GM18909 (cell line): ENCODE results near the gene VPS33A.
"Not testable (repeated sequence)": the region's sequence is repeated elsewhere in the genome, so short reads cannot be mapped to it uniquely, and the experiment has no call there.

Source experiments
- ATAC-seq: cut with Tn5 transposase; IDR thresholded peaks from one replicate; pipeline ENCODE4 v1.9.1; 2021; ENCODE audit warnings: mild to moderate bottlenecking; ENCODE audit not compliant: unreplicated experiment, poor library complexity

VPS33A gene

GRCh38 chr12:122258939-122259338 is 7.4 kb downstream of the VPS33A start:
- not testable (repeated sequence) for ATAC-seq

GRCh38 chr12:122258462-122258861 is 7.8 kb downstream of the VPS33A start:
- not testable (repeated sequence) for ATAC-seq

GRCh38 chr12:122250536-122250935 is 15.8 kb downstream of the VPS33A start:
- ATAC-seq, result no peak

GRCh38 chr12:122250047-122250446 is 16.2 kb downstream of the VPS33A start:
- no peak for ATAC-seq

- ATAC-seq, result no peak
Observed at GRCh38 chr12:122245553-122245952, 20.7 kb downstream of the VPS33A start.

- ATAC-seq, result no peak
Observed at GRCh38 chr12:122244565-122245371, 21.5 kb downstream of the VPS33A start.

- no peak for ATAC-seq
Observed at GRCh38 chr12:122243965-122244364, 22.3 kb downstream of the VPS33A start.

GRCh38 chr12:122238861-122239260 is 27.4 kb downstream of the VPS33A start:
- no peak for ATAC-seq

- no peak for ATAC-seq
Observed at GRCh38 chr12:122235741-122236140, 30.6 kb downstream of the VPS33A start.

- no peak for ATAC-seq
Observed at GRCh38 chr12:122232691-122233090, 33.6 kb downstream of the VPS33A start.

- no peak for ATAC-seq
Observed at GRCh38 chr12:122230798-122231197, 35.5 kb downstream of the VPS33A start.

- no peak for ATAC-seq
Observed at GRCh38 chr12:122228092-122228491, 38.2 kb downstream of the VPS33A start.

- ATAC-seq, result no peak
Observed at GRCh38 chr12:122227341-122227740, 39.0 kb downstream of the VPS33A start.

GRCh38 chr12:122226366-122227125 is 39.7 kb downstream of the VPS33A start:
- ATAC-seq, result no peak

- peak; percentile 93 for ATAC-seq
Observed at GRCh38 chr12:122225683-122226365, 40.5 kb downstream of the VPS33A start, which contains the start of gene DIABLO. Gene DIABLO (minus strand): TSS chr12:122226052. CDS start chr12:122226014, 38 bp downstream.

- no peak for ATAC-seq
Observed at GRCh38 chr12:122216445-122216844, 49.8 kb downstream of the VPS33A start.

GRCh38 chr12:122215771-122216170 is 50.5 kb downstream of the VPS33A start:
- ATAC-seq, result no peak

- ATAC-seq, result no peak
Observed at GRCh38 chr12:122208073-122208820, 58.0 kb downstream of the VPS33A start.

GRCh38 chr12:122207391-122207790 is 58.9 kb downstream of the VPS33A start:
- no peak for ATAC-seq

GRCh38 chr12:122206976-122207375 is 59.3 kb downstream of the VPS33A start:
- no peak for ATAC-seq
